Lower leg skin (tissue), 3 donors: ENCODE results near the gene OSBPL2.

Experiments used
- CTCF ChIP-seq, 3 donors: fragments of 450-650 bp; IDR thresholded peaks; one replicate each; pipeline ENCODE4 v1.5.1; 2016; ENCODE audit warnings: antibody characterized with exemption in 3 of 3, mild to moderate bottlenecking in 3 of 3, moderate library complexity in 2 of 3
- POLR2A ChIP-seq, 2 donors: fragments of 450-650 bp; IDR thresholded peaks; one replicate each; pipeline ENCODE4 v1.6.1; 2016 to 2017; ENCODE audit warnings: antibody characterized with exemption in 2 of 2, mild to moderate bottlenecking in 1 of 2, moderate library complexity in 1 of 2

- TF ChIP-seq CTCF (IDR thresholded peaks at IDR 0.05): no peak
- no peak for TF ChIP-seq POLR2A (IDR thresholded peaks at IDR 0.05)
These were observed 40.5 kb upstream of the OSBPL2 start for GRCh38 chr20:62197801-62198200.
